Astrocyte (in vitro differentiated cells and primary cell): Measurements from ENCODE around the gene PTPRM.

Experiments used
- EZH2 ChIP-seq: IDR thresholded peaks from 2 replicates; pipeline ENCODE4 v1.6.1; 2012; ENCODE audit warnings: mild to moderate bottlenecking, low read length, inconsistent platforms; ENCODE audit not compliant: insufficient read depth
- TF ChIP-seq, protein P1 (sequence below): IDR thresholded peaks from 2 replicates; pipeline ENCODE4 v1.5.1; 2011; ENCODE audit warnings: low read depth, mild to moderate bottlenecking, inconsistent platforms, low read length, moderate library complexity; ENCODE audit not compliant: insufficient read depth

DNA sequence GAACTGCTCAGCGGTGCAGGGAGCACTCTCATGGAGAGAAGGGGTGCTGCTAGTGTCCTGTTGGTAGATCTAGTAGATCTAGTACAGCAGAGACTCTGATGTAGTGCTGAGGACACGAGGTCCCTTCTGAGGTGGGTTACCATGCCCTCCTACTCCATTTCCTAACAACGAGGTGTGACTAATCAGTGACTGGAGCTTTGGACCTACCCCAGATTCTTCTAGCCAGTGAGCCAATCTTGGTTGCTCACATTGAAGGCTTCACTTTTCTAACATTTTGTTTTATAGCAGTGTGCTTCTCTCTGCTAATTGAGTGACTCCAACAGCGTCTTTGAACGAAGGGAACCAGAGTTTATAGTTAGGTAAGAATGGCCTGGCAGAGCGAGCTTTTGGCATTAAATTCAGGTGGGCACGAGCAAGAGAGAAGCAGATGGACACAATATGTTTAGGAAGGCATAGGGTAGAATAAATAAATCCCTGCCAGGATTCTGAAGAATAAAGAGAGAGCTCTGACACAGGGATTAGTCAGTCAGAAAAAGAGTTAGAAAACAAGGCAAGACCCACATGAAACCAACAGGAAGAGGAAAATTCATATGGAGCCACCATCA is 736.1 kb downstream of the PTPRM start:
- TF ChIP-seq, protein P1, sequence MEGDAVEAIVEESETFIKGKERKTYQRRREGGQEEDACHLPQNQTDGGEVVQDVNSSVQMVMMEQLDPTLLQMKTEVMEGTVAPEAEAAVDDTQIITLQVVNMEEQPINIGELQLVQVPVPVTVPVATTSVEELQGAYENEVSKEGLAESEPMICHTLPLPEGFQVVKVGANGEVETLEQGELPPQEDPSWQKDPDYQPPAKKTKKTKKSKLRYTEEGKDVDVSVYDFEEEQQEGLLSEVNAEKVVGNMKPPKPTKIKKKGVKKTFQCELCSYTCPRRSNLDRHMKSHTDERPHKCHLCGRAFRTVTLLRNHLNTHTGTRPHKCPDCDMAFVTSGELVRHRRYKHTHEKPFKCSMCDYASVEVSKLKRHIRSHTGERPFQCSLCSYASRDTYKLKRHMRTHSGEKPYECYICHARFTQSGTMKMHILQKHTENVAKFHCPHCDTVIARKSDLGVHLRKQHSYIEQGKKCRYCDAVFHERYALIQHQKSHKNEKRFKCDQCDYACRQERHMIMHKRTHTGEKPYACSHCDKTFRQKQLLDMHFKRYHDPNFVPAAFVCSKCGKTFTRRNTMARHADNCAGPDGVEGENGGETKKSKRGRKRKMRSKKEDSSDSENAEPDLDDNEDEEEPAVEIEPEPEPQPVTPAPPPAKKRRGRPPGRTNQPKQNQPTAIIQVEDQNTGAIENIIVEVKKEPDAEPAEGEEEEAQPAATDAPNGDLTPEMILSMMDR, result no peak
- no peak for TF ChIP-seq EZH2
